Measurements from ENCODE around the gene KIF7. TPM values are rescaled to one million over a fixed set of nuclear protein-coding genes. Genes with fewer than 3 reads are reported as not detected.

The KIF7 gene, protein sequence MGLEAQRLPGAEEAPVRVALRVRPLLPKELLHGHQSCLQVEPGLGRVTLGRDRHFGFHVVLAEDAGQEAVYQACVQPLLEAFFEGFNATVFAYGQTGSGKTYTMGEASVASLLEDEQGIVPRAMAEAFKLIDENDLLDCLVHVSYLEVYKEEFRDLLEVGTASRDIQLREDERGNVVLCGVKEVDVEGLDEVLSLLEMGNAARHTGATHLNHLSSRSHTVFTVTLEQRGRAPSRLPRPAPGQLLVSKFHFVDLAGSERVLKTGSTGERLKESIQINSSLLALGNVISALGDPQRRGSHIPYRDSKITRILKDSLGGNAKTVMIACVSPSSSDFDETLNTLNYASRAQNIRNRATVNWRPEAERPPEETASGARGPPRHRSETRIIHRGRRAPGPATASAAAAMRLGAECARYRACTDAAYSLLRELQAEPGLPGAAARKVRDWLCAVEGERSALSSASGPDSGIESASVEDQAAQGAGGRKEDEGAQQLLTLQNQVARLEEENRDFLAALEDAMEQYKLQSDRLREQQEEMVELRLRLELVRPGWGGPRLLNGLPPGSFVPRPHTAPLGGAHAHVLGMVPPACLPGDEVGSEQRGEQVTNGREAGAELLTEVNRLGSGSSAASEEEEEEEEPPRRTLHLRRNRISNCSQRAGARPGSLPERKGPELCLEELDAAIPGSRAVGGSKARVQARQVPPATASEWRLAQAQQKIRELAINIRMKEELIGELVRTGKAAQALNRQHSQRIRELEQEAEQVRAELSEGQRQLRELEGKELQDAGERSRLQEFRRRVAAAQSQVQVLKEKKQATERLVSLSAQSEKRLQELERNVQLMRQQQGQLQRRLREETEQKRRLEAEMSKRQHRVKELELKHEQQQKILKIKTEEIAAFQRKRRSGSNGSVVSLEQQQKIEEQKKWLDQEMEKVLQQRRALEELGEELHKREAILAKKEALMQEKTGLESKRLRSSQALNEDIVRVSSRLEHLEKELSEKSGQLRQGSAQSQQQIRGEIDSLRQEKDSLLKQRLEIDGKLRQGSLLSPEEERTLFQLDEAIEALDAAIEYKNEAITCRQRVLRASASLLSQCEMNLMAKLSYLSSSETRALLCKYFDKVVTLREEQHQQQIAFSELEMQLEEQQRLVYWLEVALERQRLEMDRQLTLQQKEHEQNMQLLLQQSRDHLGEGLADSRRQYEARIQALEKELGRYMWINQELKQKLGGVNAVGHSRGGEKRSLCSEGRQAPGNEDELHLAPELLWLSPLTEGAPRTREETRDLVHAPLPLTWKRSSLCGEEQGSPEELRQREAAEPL (N-terminal part only)
- total RNA-seq (2022; extraction: Qiagen RNA extraction) = 3.2 to 5.0 TPM (median 4.4 TPM) in 5 replicates

DNA sequence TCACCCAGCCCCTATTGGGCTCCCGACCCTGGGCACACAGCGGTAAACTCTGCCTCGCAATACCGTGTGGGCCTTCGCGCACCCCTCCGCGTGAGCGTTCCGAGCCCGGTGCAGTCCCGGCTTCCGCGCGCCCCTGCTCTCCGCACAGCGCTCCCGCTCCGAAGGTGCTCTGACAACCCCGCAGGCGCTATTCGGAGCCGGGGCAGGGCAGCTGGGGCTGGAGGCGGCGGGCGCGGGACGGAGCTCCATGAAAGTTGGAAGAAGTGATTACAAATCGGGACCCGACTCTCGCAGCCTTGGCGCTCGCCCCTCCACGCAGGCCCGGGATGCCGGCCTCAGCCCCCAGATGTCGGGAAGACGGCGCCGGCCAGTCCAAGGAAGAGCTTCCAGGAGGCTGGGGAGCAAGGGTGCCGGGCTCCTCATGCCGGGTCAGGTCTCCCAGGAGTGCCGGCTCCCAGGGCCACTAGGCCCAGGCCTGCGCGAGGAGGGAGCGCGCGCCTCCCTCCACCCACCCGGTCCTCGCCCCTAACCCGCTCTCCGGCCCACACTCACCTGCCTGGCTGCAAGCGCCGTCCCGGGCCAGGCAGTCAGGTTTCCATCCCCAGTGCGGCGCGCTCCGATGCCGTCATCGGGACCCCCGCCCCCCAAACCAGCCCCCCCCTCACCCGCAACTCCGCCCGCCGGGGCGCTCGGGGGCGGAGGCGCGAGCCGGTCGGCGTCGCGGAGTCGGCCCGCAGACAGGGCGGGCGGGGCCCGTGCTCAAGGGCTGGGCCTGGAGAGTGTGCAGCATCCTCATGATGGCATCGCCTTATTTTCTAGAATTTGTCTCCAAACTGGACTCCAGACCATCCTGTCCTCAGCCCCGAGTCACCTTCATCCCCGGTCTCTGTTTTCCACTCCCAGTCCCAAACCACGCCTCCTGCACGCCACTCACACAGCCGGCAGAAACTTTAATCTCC is at the start of gene KIF7:
Gene KIF7 (minus strand): TSS at position 621 of the 959 bp plus-strand sequence. CDS start 2,537 bp downstream, outside the sequence.

DNA sequence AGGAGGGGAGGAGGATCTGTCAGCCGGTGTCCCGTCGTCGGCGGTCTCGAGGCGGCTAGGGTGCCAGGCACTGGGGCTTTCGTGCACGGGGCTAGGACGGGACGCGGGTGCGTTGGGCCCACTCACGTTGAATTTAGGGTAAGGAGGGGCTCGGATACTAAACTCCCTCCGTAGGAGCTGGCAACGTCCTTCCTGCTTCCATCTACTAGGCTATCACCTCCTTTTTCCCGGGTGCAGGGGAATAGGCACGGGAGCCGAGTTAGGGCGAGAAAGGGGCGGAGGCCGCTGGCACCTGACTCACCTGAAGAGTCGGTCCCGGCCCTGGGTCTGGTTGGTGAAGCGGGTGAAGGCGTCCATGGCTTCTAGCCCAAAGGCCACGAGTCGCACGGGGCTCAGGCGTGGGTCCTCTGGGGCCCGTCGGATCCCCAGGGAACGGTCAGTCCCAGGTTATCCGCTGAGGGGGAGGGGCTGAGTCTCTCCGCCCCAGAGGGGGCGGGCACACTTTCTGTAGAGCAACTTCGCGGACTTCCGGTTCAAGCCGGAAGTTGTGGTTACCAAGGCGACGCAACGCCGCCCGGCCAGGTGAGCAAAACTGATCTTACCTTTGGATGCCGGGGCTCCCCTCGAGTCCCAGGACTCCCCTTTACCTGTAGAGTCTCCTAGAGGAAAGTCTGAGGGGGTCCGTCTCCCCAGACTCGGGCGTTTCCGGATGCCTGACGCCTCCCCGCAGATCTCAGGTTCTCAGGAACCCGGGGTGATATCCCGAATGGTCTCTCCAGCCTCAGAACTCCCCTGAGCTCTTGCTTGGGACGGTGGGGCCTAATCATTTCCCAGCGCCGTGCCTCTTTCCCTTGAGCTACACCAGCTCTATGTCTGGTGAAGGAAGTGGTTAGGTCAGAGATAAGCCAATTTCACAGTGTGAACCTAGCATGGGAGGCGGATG is 35.3 kb upstream of the KIF7 start, which contains the start of the genes PEX11A and WDR93:
Gene PEX11A (minus strand): TSS at position 479 of the 943 bp plus-strand sequence. CDS start 122 bp downstream, at position 357.
Gene WDR93 (plus strand): TSS at position 536 of the 943 bp plus-strand sequence. CDS start 10,936 bp downstream, outside the sequence.

DNA sequence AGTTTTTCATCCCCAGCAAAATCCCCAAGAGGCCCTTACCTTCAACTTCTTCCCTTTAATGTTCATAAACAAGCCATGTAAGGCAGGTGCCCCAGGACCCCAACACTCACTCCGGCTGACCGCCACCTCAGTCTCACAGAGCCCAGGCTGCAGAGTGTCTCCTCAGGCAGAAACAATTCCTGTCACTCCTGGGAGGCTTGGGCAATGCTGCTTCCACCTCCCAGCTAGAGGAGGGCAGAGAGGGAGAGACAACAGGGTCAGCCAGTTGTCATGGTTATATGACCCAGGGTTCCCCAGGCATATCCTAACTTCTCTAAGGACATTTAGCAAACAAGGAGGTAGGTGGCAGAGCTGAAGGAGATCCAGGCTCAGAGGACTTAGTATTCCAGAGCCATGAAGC is 23.9 kb upstream of the KIF7 start, which contains the start of gene PLIN1:
Gene PLIN1 (minus strand): TSS at position 156 of the 400 bp plus-strand sequence. CDS start 1,878 bp downstream, outside the sequence.

Other genes with a start within 250 kb of the KIF7 start
- gene RHCG, start 158.9 kb downstream of the KIF7 start, total RNA-seq (2022; extraction: Qiagen RNA extraction) = 35.5 to 49.8 TPM (median 39.6 TPM) in 5 replicates
- gene TICRR, start 80.0 kb downstream of the KIF7 start, total RNA-seq (2022; extraction: Qiagen RNA extraction) = 10.9 to 13.5 TPM (median 12.0 TPM) in 5 replicates
- gene PLIN1, start 23.9 kb upstream of the KIF7 start, total RNA-seq (2022; extraction: Qiagen RNA extraction) = 0.06 to 0.17 TPM (median 0.14 TPM) in 4 of 5 replicates, not detected in the other
- 6.2 to 9.3 TPM (median 7.9 TPM) in 5 replicates for gene PEX11A, start 35.3 kb upstream of the KIF7 start, total RNA-seq (2022; extraction: Qiagen RNA extraction)
- gene WDR93, start 35.3 kb upstream of the KIF7 start, total RNA-seq (2022; extraction: Qiagen RNA extraction) = 0.07 to 0.25 TPM (median 0.19 TPM) in 5 replicates
- gene MESP1, start 95.8 kb upstream of the KIF7 start, total RNA-seq (2022; extraction: Qiagen RNA extraction) = 1.7 to 8.1 TPM (median 5.5 TPM) in 5 replicates
- gene MESP2, start 120.9 kb upstream of the KIF7 start, total RNA-seq (2022; extraction: Qiagen RNA extraction) = 0.27 to 0.72 TPM (median 0.46 TPM) in 5 replicates
- gene ANPEP, start 159.4 kb upstream of the KIF7 start, total RNA-seq (2022; extraction: Qiagen RNA extraction) = 63.9 to 92.0 TPM (median 75.4 TPM) in 5 replicates
- gene AP3S2, start 238.5 kb upstream of the KIF7 start, total RNA-seq (2022; extraction: Qiagen RNA extraction) = 33.2 to 62.5 TPM (median 38.2 TPM) in 5 replicates